Panc1 (cell line): ENCODE data around the gene GALR1. TPM values are rescaled to one million over a fixed set of nuclear protein-coding genes. Genes with fewer than 3 reads are reported as not detected.
A peak's percentile ranks its signal among the peaks of the same experiment; 100 is the strongest.

Source experiments
- ATAC-seq: fragments of 200-7000 bp; cut with Tn5 transposase; 2 replicates; pipeline ENCODE4 v1.9.1; 2020; ENCODE audit warnings: mild to moderate bottlenecking, moderate library complexity
- BruUV-seq: library from RNA; stranded (reverse); fragments of 400-500 nt; replicated peaks from 2 replicates; lab custom pipeline; 2021; lab: Mats Ljungman, UMichigan
- CTCF ChIA-PET: fragments of 300-600 bp; sonication (Branson Sonifier 250); formaldehyde crosslinking; loops from one replicate; lab custom pipeline; 2022; ENCODE audit warnings: antibody characterized with exemption; lab: Charles Lee
- POLR2A ChIA-PET: fragments of 300-600 bp; sonication (Branson Sonifier 250); formaldehyde crosslinking; loops from one replicate; lab custom pipeline; 2022; ENCODE audit warnings: antibody characterized with exemption; lab: Charles Lee
- DNase-seq: peaks from one replicate; pipeline ENCODE4 v3.0.0-alpha.2; 2010; ENCODE audit warnings: low read depth, low spot score
- H3K27ac ChIP-seq: 2 replicates; pipeline ENCODE4 v1.5.1; 2011; ENCODE audit warnings: mild to moderate bottlenecking, low read length, inconsistent platforms
- H3K27me3 ChIP-seq: fragments of 200-500 bp; sonication (Bioruptor generic); 2 replicates; pipeline ENCODE4 v1.6.0; 2014; ENCODE audit warnings: low read length, inconsistent platforms; ENCODE audit not compliant: control insufficient read depth, insufficient read depth
- H3K36me3 ChIP-seq: fragments of 200-500 bp; sonication (Bioruptor generic); 2 replicates; pipeline ENCODE4 v1.5.1; 2014; ENCODE audit warnings: inconsistent platforms, mild to moderate bottlenecking, low read length, moderate library complexity; ENCODE audit not compliant: control insufficient read depth, insufficient read depth
- H3K4me1 ChIP-seq: 2 replicates; pipeline ENCODE4 v1.5.1; 2011; ENCODE audit warnings: inconsistent platforms, mild to moderate bottlenecking, low read length, moderate library complexity; ENCODE audit not compliant: control insufficient read depth, insufficient read depth
- H3K4me3 ChIP-seq, 2 experiments: 2 replicates each; pipeline ENCODE4 v1.5.1; 2011 to 2012; ENCODE audit warnings: low read depth in 2 of 2, low read length in 2 of 2, mild to moderate bottlenecking in 2 of 2, inconsistent platforms in 1 of 2, moderate library complexity in 1 of 2
- H3K9me3 ChIP-seq: fragments of 200-500 bp; sonication (Bioruptor generic); 2 replicates; pipeline ENCODE4 v1.5.1; 2014; ENCODE audit warnings: low read depth, mild to moderate bottlenecking, inconsistent platforms, low read length, moderate library complexity; ENCODE audit not compliant: control insufficient read depth, insufficient read depth
- CTCF ChIP-seq: fragments of 450-650 bp; IDR thresholded peaks from 2 replicates; pipeline ENCODE4 v1.5.1; 2017; ENCODE audit warnings: mild to moderate bottlenecking
- POLR2AphosphoS5 ChIP-seq: IDR thresholded peaks from 2 replicates; pipeline ENCODE4 v1.6.1; 2012; ENCODE audit warnings: mild to moderate bottlenecking, low read depth, low read length, moderate library complexity
- REST ChIP-seq, 2 experiments: IDR thresholded peaks; 2 replicates each; pipeline ENCODE4 v1.6.1; 2011 to 2012; ENCODE audit warnings: low read depth in 2 of 2, control low read depth in 1 of 2, low read length in 1 of 2, mild to moderate bottlenecking in 1 of 2, moderate library complexity in 1 of 2; ENCODE audit not compliant: insufficient read depth in 1 of 2
- SIN3A ChIP-seq: IDR thresholded peaks from 2 replicates; pipeline ENCODE4 v1.6.1; 2012; ENCODE audit warnings: low read depth, mild to moderate bottlenecking, low read length, moderate library complexity, borderline replicate concordance; ENCODE audit not compliant: insufficient read depth
- TCF7L2 ChIP-seq: IDR thresholded peaks from 2 replicates; pipeline ENCODE4 v1.6.1; 2011; ENCODE audit warnings: mild to moderate bottlenecking, low read depth, low read length, inconsistent platforms
- in situ Hi-C: cut with HindIII; loops from 2 replicates; pipeline ENCODE4 v1.10.0; 2016; ENCODE audit warnings: low sequenced_read_pairs, low pct_unique_long_range_greater_than_20kb
- intact Hi-C: fragments of 100-400 bp; cut with micrococcal nuclease; formaldehyde crosslinking; loops from one replicate; pipeline ENCODE4 v1.10.0; 2022; ENCODE audit not compliant: unreplicated experiment
- total RNA-seq: library from RNA; stranded (reverse); gene quantifications from one replicate; pipeline ENCODE4 v1.2.1, GENCODE V29; 2021; ENCODE audit not compliant: unreplicated experiment

GALR1 gene
- total RNA-seq, 1 experiment from 2014 or later: not detected

GRCh38 chr18:77202329-77202728 is 47.3 kb upstream of the GALR1 start:
- intact Hi-C loops: no loop called here
- no peaks in the 10 kb centered on the region for H3K9me3 ChIP-seq
- H3K27me3 ChIP-seq: no peaks in the 10 kb centered on the region
- H3K36me3 ChIP-seq: no peaks in the 10 kb centered on the region
- H3K27ac ChIP-seq: no peak overlapping the region
- no TSS peak for BruUV-seq
- H3K4me3 ChIP-seq: no peak overlapping the region
- CTCF ChIA-PET: no interaction called here
- no peak for ATAC-seq
- POLR2A ChIA-PET: no interaction called here
- TF ChIP-seq TCF7L2 (no peak), SIN3A (no peak), POLR2AphosphoS5 (no peak), CTCF (no peak), REST (IDR thresholded peaks at IDR 0.05; ENCODE audit: insufficient read depth in 1 of 2, low read depth in 2 of 2, low read length in 1 of 2) (no peak)
- peaks cover 7% of the 10 kb centered on the region for H3K4me1 ChIP-seq
- DNase-seq: no peak
- in situ Hi-C loops: no loop called here

GRCh38 chr18:77203071-77203470 is 46.6 kb upstream of the GALR1 start:
- intact Hi-C loops (no loop called here), in situ Hi-C loops (no loop called here)
- TF ChIP-seq REST (IDR thresholded peaks at IDR 0.05; ENCODE audit: insufficient read depth in 1 of 2, low read depth in 2 of 2, low read length in 1 of 2) (peak; percentile 81 to 89), POLR2AphosphoS5 (no peak), TCF7L2 (no peak)
- H3K36me3 ChIP-seq: no peaks in the 10 kb centered on the region
- H3K4me1 ChIP-seq: peaks cover 14% of the 10 kb centered on the region
- no peaks in the 10 kb centered on the region for H3K27me3 ChIP-seq
- no peak for DNase-seq
- CTCF ChIA-PET: no interaction called here
- no peaks in the 10 kb centered on the region for H3K9me3 ChIP-seq
- no peak for ATAC-seq
- POLR2A ChIA-PET: no interaction called here
- BruUV-seq: no TSS peak
- no peak overlapping the region for H3K27ac ChIP-seq
- H3K4me3 ChIP-seq: no peak overlapping the region
